Inflammatory macrophage (primary cell): ENCODE data around the gene CCDC192.
"Not testable (repeated sequence)": the region's sequence is repeated elsewhere in the genome, so short reads cannot be mapped to it uniquely, and the experiment has no call there.

Experiments used
- DNase-seq, 2 donors: peaks; one replicate each; pipeline ENCODE4 v3.0.0-alpha.2; 2020 to 2022
- total RNA-seq, 18 experiments: gene quantifications; one replicate each; lab custom pipeline; 2026; ENCODE audit warnings: mixed read lengths in 6 of 18, inconsistent platforms in 2 of 18; lab: John Stamatoyannopoulos, UW

The CCDC192 gene
- 0 to 0.12 (median 0) reads per million in 18 experiments for total RNA-seq

GRCh38 chr5:127702926-127703561 lies at the start of gene CCDC192:
Gene CCDC192, plus strand, starts transcription at chr5:127703391. Its CDS starts 55 bp downstream, at chr5:127703446.
- DNase-seq, result no peak

GRCh38 chr5:127656825-127657224 lies 46.4 kb upstream of the CCDC192 start:
- DNase-seq, result no peak

DNA sequence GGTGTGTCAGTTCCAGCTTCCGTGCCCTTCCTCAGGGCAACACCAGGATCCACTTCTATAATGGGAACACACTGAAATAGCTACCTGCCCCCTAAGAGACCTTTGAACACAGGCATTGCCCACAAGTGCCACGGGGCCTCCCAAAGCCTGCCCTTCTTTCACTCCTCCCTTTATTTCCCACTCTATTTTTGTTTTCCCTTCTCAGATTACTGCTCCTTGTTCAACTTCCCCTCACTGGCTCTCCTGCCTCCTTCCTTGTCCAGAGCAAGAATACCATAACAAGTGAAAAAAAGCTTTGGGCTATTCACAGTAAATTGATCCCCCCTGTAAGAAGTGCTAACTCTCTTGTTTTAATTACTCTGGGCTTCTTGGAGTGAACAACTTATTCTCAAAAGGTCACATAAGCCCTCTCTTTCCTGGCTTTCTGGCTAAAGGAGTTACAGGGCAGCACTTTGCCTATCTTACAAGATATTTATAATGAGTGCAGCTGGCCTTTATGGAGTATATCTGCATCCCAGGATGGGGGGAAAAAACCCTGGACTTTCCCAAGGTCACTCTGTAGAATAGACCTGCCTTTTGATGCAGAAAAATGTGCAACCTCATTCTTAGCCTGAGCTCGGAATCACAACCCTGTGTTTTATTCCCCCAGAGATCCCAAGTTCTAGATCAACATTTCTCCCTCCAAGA lies 43.0 kb upstream of the CCDC192 start:
- DNase-seq, result no peak

GRCh38 chr5:127664093-127664492 lies 39.1 kb upstream of the CCDC192 start:
- DNase-seq, result no peak

- no peak for DNase-seq
Measured at GRCh38 chr5:127665641-127666040, 37.5 kb upstream of the CCDC192 start.

DNA sequence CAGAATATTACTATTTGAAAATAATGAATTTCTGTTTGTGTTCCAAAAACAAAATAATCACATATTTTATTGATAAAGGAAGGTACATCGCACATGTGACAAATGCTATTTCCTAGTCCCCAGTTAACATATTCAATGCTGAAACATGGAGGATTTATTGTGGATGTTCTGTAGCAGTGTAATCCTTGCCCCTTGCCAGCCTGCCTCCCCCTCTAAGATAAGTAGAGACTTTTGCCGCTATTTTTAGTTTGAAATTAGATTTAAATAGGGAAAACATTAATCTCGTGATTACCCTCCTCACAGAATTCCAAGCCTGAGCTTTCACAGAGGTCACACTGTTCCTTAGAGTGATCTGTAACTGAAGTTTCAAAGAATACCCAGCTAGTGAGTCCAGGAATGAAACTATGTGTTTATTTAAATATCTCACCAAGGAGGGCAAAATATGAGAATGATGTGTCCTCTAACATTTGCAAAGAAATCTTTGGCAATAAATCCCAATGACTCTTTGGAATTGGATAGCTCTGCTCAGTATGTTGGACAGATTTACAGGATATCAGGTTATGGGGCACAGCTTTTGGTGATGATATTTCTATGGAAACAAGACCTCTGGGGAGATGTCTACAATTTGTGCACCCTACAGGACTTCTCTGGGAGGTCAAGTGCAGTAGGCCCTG lies 37.0 kb upstream of the CCDC192 start:
- no peak for DNase-seq

DNA sequence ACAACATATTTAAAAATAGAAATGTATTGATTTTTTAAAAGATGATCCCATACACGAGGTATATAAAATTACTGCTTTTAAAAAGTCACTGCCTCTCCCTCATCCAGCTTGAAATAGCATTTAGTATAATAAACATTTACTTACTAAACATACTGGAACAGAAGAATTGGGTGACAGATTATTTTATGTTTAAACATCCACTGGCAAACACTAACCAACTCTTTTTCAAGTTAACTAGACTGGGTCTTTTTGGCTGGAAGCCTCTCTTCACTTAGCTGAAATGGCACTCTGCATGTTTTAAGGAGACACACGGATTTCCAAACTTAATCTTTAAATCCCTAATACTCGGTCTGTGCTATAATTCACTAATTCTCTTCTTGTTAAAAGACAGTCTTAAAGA lies 35.3 kb upstream of the CCDC192 start:
- no peak for DNase-seq

DNA sequence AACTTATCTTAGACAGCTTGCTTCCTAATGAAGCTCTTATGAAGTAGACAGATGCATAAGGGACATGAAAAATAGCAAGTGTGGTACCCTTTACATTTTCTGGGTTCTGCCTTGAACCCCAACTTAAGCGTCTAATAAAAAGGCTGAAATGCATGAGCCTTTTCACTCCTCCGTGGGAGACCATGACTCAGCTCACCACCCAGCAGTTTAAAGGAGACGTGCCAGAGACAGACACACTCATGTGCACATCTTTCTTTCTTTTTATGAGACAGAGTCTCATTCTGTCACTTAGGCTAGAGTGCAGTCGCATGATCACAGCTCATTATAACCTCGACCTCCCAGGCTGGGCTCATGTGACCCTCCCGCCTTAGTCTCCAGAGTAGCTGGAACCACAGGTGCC lies 32.0 kb upstream of the CCDC192 start:
- DNase-seq, result no peak

GRCh38 chr5:127673117-127673800 lies 29.9 kb upstream of the CCDC192 start:
- no peak for DNase-seq

GRCh38 chr5:127676951-127677350 lies 26.2 kb upstream of the CCDC192 start:
- not testable (repeated sequence) for DNase-seq

DNA sequence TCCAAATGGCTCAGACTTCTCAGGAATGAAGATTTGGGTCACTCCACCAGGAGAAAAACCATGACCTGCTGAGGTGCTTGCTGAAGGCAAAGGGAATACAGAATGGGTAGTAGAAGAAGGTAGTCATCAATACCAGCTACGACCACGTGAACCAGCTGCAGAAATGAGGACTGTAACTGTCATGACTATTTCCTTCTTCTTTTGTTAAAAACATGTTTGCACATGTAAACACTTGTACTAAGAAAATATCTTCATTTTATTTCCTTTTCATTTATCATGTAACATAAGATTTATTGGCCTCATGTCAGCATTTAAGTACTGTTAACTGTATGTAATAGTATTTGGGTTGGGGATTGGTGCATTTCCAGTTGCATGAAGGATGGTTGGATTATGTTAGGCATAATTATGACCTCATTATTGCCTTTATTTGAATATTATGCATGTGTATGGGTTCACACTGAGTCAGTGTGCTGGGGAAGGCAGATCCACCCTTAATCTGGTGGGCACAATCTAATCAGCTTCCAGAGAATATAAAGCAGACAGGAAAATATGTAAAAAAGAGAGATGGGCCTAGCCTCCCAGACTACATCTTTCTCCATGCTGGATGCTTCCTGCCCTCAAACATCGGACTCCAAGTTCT lies 23.4 kb upstream of the CCDC192 start:
- DNase-seq, result not testable (repeated sequence)

DNA sequence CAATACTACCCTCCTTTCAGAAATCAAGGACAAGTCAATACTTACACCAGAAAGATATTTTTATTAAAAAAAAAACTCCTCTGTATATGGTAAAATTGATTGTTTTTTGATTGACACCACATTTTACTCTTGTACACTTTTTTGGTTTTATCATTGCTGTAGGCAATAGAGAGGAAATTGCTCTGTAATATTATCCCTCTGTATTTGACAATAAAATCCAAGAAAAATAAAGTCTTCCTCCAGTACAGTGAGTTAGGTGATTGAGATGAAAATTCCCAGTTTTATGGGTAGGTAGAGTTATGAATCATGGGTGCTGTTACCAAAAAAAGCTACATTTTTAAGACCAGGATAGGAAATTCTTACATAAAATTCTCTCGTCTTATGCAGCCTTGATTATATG lies 22.6 kb upstream of the CCDC192 start:
- DNase-seq, result no peak

DNA sequence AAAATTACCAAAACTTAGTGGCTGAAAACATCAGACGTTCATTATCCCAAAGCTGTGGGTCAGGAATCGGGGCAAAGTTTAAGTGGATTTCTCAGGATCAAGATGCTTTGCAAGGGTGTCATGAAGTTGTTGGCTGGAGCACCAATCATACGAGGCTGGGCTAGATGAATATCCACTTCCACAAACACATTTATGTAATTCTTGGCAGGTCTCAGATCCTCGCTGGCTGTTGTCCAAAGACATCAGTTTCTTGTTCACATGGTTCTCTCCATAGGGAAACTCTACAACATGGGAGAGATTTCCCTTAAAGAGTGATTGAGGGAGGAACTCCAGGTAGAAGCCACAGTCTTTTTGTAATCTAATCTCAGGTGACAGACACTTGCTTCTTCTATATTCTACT lies 20.2 kb upstream of the CCDC192 start:
- no peak for DNase-seq

DNA sequence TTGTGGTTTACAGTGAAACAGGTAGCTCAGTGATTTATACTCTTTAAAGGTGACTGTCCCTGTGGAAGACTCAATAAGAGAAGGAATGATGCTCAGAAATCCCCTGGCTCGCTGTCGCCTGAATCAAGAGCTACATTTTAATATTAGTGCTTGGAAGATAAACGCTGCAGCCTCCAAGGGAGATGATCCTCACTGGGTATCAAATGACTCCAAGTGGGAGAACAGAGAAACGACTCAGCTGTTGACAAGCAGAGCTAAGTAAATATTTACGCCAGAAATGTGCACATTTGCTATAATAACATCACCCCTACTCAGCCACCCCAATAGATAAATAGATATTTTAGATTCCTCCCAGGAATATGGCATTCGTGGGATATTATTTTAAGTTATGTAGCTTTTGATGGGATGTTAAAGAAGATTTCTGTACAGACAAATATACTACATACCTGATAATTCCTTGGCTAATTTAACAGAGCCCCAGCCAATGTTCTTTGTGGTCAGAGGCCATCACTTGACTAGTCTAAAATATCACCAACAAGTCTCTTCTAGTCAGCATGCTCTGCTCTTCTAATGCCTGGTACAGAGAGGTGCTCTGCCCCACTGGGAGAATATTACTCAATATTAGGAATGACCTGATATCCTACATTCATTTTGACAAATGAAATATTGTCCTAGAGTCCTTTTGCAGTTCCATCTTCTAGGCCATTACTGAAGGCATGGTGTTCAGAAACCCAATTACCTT lies 18.3 kb upstream of the CCDC192 start:
- DNase-seq, result no peak

DNA sequence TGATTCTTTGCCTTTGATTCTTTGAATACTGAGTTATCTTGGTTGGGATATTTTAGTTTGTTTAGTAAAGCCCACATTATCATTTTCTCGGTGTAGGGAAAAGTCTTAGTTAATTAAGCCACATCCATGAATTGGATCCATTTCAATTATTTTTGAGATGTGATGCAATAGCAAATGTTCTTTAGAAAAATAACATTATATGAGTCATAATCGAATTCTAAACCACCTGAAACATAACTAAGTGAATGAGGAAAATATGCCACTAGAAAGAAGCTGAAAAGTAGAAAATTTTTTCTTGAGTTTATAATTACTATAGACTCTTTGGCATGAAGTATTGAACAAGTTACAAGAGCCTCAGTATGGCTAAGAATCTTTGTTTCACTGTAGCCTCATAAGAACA lies 17.5 kb upstream of the CCDC192 start:
- DNase-seq, result no peak

- no peak for DNase-seq
Measured at GRCh38 chr5:127686424-127686823, 16.8 kb upstream of the CCDC192 start.

DNA sequence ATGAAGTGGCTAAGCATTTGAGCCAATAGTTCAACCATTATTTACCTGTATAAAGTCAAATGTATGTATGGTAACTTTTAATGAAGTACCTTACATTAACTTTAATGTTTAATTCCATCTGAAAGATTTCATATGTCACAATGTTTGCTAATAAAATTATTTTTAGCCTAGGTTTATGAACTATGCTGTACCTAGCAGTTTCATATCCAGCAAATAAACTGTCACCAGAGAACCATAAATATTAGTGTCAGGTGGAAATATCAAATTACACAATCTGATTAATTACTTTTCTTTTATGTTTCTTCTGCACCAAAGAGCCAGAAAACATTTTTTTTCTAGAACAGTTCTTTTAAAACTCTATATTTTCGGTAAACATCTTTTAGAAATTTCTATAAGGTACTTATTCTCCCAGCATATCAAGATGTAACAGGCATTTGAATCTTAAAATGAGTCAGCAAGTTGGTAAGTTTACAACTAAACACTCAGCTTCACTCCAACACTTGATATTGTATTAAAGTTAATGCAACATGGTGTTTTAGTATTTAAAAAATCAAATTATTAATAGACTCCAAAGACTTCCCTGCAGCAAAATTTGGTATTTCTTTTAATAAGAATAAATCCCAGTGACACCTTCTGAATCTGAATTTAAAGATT lies 8.5 kb upstream of the CCDC192 start:
- no peak for DNase-seq

DNA sequence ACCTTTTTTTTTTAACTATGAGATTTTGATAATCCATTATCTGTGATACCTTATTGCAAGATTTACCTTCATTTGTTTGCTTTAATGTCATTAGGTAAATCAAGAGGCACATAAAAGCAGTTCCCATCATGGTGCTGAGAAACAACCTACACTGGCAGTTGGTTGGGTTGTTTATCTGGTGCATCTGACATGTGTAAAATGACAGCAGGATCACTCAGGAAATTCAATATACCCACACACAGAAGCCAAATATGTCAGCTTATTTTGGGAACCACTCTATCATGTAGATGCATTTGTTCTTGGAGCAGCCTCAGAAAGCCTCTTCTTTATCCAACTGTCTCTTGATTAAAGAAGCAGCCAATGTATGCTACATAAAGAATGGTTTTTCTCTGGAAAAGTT lies 7.8 kb upstream of the CCDC192 start:
- no peak for DNase-seq

DNA sequence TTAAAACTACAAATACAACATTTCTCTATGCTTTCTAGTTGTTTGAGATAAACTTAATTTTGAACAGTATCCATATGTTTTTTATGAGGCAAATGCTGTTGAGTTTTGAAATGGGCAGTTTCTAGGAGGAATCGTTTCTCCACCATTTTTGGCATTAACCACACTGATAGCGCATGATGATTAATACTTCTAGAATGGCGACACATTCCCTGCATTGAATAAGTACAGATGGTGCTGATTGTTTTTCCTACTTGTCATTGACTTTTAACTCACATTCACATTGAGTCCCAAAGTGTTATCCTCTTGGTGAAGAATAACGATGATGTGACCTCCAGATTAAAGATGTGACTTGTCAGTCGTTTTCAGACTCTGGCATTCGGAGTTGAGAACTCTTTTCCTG lies 6.5 kb upstream of the CCDC192 start:
- no peak for DNase-seq

DNA sequence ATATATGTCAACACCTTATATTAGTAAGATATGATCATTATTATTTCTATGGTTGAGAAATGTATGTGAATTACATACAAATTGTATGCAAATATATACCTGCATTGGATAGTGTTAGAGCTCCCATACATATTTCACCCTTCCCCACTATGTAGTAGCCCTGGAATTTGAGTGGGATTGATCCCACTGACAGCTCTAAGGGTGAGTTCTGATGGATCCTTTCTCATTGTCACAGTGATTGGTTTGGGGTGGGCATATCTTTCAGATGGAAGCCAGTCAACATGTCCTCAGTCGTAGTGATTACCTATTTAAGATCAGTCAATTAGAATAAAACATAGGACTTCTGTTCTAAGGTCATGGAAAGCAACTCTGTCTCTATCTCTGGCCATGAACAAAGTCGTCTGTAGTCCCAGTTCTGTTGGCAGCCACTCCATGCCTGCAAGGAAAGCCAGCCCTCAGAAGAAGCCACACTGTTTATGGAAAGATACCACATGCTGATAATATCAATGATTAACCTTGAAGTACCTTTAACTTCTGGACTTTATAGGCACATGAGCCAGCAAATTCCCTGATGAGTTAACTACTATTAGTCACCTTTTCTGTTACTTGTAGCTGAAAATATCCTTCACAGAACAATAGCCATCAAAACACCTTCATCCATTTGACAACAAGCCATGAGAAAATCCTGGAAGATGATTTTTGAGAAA lies 5.1 kb upstream of the CCDC192 start:
- DNase-seq, result no peak

DNA sequence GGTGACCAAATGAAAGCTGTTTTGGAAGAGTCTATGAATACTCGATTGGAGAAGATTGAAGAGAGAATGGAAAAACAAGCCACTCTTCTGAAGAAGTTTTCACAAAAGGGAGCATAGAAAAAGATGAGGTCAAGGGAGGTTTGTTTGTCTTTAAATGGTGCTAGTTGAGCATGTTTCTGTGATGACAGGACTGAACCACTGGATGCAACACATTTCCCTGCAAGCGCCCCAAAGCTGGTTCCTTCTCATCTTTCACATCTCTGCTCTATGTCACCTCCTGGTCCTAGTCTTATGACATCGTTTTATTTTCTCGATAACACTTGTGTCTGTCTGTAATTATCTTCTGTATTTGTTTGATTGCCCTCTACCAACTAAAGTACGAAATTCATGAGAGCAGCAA lies 3.8 kb upstream of the CCDC192 start:
- DNase-seq, result no peak
